HG03457 (cell line): ENCODE results near the gene ALPK1.
"Not testable (repeated sequence)": the region's sequence is repeated elsewhere in the genome, so short reads cannot be mapped to it uniquely, and the experiment has no call there.

ENCODE experiments used
- ATAC-seq: cut with Tn5 transposase; IDR thresholded peaks from one replicate; pipeline ENCODE4 v1.9.1; 2021; ENCODE audit warnings: moderate number of reproducible peaks; ENCODE audit not compliant: unreplicated experiment

The ALPK1 gene

DNA sequence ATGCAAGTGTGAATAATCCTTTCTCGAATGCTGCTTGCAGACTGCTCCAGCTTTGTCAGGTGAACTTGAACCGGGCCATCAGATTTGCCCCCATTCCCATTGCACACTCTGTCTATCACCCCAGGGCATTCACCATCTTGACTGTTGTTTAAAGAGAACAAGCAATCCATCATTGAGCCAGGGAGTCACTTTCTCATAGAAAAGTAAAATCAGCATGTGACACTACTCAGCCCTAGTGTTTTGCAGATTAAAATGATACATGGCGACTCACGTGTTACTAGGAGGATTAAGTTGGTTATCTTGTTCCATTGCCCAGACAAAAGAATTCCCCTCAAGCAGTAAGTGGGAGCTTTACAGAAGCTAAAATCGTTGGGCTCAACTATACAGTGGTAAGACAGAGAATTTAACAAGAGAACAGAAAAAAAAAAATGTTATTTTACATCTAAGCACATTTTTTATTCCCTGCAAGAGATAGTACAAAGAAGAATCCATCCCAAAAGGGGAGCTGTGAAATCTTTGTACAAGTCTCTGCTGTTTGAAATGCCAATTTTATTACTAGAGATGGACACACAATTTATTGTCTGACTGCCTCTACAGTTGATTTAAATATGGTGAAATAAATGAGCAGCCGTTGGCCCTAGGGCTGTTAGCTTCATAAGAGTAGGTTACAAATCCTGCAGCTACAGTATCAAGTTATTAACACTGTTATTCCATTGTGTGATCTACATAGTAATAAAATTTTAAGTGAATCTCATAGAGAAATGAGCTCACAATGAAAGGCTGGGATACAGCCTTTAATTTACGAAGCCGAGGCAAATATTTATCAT, 151.3 kb downstream of the ALPK1 start:
- no peak for ATAC-seq

DNA sequence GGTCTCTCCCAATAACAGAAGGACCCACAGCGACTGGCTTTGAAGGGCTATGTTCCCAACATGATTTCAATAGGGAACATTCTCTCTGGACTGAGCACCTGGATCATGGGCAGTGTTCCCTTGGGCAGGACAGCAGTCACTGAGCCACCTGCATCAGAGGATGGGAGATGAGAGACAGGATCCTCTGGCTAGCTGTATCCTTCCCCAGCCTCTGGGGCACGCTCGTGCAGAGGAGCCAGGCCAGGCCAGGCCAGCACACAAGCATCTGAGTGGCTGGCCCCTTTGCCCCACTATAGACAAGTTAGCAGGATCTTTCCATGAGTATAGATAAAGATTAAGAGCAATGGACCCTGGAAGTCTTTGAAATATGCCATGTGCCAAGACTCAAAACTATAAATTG, 152.5 kb downstream of the ALPK1 start:
- no peak for ATAC-seq

DNA sequence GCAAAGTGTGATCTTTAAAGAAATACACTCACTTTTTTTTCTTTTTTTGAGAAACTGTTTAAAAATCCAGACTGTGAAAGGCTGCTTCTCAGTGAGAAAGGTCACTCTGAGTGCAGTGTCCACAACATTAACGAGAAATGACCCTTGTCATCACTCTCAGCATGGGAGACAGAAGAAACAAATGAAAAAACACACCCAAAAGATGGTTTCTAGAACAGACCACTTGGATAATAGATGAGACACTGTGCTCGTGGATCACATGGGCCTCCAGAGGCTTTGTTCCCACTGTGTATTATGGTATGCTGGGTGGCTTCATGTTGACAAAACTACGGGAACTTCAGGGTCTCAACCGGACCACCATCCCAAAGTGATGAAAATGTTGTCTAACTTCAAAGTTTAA, 153.9 kb downstream of the ALPK1 start:
- no peak for ATAC-seq

DNA sequence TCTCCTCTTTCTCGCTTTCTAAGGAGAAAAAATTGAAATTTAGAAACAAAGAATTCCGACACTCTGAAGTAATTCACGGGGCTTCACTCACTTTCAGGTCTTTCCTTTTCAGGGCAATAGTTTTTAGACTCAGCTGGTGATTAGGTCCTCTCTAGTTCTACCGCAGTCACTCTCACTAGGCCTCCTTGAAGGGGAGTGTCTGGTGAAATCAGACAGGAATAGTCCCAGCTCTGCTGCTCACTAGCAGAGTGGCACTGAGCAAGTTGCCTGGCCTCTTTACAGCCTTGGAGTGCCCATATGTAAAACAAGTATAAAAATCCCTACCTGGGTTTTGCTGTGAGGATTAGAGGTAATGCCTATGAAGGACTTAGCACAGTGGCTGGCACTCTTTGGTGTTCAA, 154.7 kb downstream of the ALPK1 start:
- ATAC-seq: no peak

DNA sequence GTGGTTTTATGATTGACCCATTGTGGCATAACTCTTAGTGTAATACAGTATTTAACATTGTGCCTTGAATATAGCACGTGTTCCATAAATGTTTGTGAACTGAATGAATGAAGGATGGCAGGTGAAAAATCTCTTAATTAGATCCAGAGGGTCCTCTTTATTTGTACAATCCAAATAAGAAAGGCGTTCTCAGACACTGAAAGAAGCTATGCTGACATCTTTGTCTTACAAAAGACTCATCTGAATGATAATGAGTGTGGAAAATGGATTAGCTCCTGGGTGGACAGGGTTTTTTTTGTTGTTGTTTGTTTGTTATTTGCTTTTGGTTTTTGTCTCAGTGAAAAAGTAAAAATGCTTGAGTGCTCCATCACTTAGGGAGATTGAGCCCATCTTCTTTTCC, 156.2 kb downstream of the ALPK1 start:
- ATAC-seq: no peak

DNA sequence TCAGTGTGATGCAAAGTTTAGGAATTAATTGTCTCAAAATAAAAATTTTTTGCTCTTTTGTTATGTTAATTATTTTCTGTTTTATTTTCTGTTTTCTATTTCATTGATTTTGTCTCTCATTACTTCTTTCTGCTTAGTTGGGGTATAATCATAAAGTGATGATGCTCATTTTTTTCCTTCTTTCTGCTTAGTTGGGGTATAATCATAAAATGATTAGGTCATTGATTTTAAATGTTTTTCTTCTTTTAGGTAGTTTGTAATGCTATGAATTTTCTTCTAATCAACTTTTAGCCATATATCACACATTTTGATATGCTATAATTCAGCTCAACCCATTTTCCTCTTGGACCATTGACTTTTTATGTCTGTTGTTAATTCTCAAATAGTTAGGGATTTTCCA, 175.1 kb downstream of the ALPK1 start:
- no peak for ATAC-seq

DNA sequence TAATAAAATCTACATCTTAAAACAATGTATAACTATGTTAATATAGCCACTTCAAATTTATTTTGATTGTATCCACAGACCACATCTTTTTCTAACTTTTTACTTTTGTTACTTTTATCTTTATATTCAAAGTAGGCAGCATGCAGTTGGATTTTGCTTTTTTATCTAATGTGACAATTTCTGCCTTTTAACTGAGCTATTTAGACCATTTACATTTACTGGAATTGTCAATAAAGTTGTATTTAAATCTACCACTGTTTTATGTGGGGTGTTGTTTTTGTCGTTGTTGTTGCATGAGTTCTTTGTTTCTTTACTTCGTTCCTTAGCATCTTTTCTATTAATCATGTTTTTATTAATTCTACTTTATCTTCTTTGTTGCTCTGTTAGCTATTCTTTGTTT, 176.8 kb downstream of the ALPK1 start:
- no peak for ATAC-seq

DNA sequence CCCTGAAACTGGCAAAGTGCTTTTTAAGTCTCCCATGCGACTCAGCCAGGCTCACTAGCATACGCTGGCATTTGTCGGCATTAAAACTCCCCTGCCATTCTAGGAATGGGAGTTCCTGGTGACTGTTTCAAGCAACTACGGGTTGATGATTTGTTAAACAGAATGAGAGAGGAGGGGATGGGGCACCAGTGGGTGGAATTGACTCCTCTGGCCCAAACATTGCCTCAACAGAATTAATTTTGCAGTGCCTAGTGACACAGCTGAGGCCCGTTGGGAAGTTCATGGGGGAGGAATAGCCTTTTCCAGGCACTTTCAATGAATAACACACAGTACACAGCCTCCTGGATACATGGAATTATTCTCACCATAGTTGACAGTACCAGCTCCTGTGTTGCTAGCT, 188.8 kb downstream of the ALPK1 start:
- ATAC-seq: no peak

DNA sequence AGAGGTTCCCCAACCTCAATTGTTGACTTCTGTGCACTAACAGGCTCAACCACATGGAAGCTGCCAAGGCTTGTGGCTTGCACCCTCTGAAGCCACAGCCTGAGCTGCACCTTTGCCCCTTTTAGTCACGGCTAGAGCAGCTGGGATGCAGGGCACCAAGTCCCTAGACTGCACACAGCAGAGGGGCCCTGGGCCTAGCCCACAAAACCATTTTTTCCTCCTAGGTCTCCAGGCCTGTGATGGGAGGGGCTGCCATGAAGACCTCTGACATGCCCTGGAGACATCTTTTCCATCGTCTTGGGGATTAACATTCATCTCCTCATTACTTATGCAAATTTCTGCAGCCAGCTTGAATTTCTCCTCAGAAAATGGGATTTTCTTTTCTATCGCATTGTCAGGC, 193.6 kb downstream of the ALPK1 start:
- not testable (repeated sequence) for ATAC-seq
